ENCODE measurements around the gene PRPF4. TPM values are rescaled to one million over a fixed set of nuclear protein-coding genes. Genes with fewer than 3 reads are reported as not detected.

PRPF4 gene
- total RNA-seq, 2 donors from 2014 or later, result 5.6 to 10.1 TPM

DNA sequence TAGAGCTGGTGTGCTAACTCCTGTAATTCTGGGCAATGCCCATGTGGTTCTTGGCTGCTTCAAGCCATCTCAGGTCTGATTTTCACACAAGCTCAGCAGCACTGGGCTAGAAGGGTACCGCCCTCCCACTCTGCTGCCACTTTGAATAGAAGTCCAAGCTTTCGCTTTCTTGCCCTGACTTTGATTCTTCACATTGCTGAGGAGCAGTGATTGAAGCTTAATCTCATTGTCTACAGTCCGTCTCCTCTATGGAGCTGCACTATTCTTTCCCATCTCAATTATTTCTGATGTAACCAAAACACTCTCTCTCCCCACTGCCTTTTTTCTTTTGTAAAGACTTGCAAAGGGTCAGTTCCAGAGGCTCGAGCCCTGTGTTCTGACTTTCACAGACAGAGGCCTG lies 40.6 kb downstream of the PRPF4 start:
- intact Hi-C loops (cut with DNase I), result no loop called here
- no peak for ATAC-seq

DNA sequence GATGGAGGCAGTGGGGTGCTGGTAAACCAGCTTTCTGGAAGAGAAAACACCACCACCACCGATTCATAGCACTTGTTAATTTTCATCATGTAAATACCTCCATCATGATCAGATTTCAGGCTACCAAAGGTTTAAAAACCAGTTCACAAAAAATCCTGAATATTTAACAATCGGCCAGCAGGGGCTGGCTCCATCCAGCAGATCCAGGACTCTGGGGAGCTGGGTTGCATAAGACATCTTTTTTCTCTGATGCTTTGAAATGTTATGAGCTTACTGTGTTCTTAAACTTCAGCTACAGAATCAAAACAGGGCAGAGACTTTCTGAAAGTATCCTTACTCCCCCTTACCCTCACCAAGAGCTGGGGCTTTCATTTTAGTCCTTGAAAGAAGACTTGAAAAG lies 42.3 kb downstream of the PRPF4 start:
- ATAC-seq (no peak), DNase-seq (no peak)
- H3K4me1 ChIP-seq, result no peaks in the 10 kb centered on the region
- H3K9me3 ChIP-seq, result no peaks in the 10 kb centered on the region
- H3K27me3 ChIP-seq, result no peaks in the 10 kb centered on the region
- TF ChIP-seq, protein P1, sequence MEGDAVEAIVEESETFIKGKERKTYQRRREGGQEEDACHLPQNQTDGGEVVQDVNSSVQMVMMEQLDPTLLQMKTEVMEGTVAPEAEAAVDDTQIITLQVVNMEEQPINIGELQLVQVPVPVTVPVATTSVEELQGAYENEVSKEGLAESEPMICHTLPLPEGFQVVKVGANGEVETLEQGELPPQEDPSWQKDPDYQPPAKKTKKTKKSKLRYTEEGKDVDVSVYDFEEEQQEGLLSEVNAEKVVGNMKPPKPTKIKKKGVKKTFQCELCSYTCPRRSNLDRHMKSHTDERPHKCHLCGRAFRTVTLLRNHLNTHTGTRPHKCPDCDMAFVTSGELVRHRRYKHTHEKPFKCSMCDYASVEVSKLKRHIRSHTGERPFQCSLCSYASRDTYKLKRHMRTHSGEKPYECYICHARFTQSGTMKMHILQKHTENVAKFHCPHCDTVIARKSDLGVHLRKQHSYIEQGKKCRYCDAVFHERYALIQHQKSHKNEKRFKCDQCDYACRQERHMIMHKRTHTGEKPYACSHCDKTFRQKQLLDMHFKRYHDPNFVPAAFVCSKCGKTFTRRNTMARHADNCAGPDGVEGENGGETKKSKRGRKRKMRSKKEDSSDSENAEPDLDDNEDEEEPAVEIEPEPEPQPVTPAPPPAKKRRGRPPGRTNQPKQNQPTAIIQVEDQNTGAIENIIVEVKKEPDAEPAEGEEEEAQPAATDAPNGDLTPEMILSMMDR (IDR thresholded peaks at IDR 0.05), result peak in 3 of 7 experiments; percentile 12 to 21 (median 12)
- TF ChIP-seq POLR2A (IDR thresholded peaks at IDR 0.05), result no peak
- no peak overlapping the region for H3K27ac ChIP-seq
- no peak overlapping the region for H3K4me3 ChIP-seq
- 69 to 77% methylated on average over 2 of the region's 2 CpGs for WGBS, 2 donors
- intact Hi-C loops (cut with DNase I), result no loop called here
- peaks cover 0 to 1% of the 10 kb centered on the region in 2 donors for H3K36me3 ChIP-seq (replicated peaks in 1 of 2; ENCODE audit: insufficient read depth in 1 of 2, low read depth in 2 of 2)

More for the DNA sequence above, 40.6 kb downstream of the PRPF4 start:
- Histone ChIP-seq H3K4me3 (no peak overlapping the region), H3K27ac (no peak overlapping the region), H3K36me3 (replicated peaks in 1 of 2; ENCODE audit: insufficient read depth in 1 of 2, low read depth in 2 of 2) (peaks cover 0 to 1% of the 10 kb centered on the region in 2 donors), H3K9me3 (no peaks in the 10 kb centered on the region), H3K27me3 (no peaks in the 10 kb centered on the region), H3K4me1 (no peaks in the 10 kb centered on the region)
- 82 to 89% methylated on average over 4 of the region's 4 CpGs for WGBS, 2 donors
- no peak for DNase-seq
- no peak for TF ChIP-seq POLR2A (IDR thresholded peaks at IDR 0.05)
- TF ChIP-seq, protein P1 (IDR thresholded peaks at IDR 0.05), result no peak

DNA sequence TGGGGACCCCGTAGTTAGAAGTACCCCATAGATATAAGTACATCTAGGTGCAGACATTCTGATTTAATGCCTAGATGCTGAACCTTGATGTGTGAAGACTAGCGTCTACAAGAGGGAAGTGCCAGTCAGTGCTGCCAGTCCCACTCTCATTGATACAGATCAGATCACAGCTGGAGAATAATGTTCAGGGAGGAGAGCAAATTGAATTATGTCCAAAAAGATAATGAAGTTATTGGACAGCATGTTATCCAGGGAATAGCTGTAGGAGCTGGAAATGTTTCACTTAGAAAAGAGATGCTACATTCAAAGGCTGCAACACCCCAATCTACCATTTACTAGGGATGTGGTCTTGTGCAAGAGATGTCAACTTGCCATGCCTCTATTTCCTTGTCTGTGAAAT lies 43.6 kb downstream of the PRPF4 start:
- WGBS, 2 donors, result 87 to 94% methylated on average over 1 to 2 of the region's 2 CpGs
- no peak for TF ChIP-seq POLR2A (IDR thresholded peaks at IDR 0.05)
- TF ChIP-seq, protein P1 (IDR thresholded peaks at IDR 0.05), result no peak
- H3K27ac ChIP-seq, result no peak overlapping the region
- no peak for ATAC-seq
- intact Hi-C loops (cut with DNase I), result no loop called here
- no peak overlapping the region for H3K4me3 ChIP-seq
- H3K27me3 ChIP-seq, result no peaks in the 10 kb centered on the region
- H3K9me3 ChIP-seq, result no peaks in the 10 kb centered on the region
- DNase-seq, result no peak
- peaks cover 0 to 1% of the 10 kb centered on the region in 2 donors for H3K36me3 ChIP-seq (replicated peaks in 1 of 2; ENCODE audit: insufficient read depth in 1 of 2, low read depth in 2 of 2)
- no peaks in the 10 kb centered on the region for H3K4me1 ChIP-seq

DNA sequence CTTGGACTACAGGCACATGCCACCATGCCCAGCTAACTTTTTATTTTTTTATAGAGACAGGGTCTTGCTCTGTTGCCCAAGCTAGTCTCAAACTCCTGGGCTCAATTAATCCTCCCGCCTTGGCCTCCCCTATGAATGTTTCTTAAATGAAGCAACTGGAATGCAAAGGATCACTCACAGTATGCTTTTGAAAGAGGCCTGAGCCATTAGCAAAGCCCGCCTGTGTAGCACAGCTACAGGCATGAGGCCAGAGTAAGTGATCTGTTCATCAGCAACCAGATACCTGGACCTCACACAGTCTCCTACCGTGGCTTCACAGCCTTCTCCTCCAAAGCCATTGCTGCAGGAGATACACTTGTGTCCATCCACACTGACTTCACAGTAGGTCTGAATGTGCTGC lies 44.6 kb downstream of the PRPF4 start:
- ATAC-seq, result no peak

DNA sequence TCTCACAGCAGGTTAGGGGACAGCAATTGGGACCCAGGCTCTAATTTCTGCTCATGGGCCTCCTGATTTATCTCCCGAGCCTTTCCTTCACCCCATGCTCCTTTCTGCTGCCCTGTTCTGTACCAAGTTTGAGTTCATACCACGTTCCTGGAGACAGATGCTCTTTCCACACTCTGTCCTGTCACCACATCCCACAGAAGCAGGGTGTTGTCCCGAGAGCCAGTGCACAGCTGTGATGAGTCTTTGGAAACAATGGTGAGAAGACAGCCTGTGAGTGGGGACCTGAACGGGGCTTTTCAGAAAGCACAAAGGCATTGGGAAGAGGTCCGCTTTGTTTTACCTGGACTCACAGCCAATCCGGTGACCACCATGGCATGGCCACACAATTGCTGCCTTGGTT lies 47.2 kb downstream of the PRPF4 start:
- WGBS, 2 donors, result 73 to 80% methylated on average over 6 of the region's 6 CpGs
- TF ChIP-seq, protein P1 (IDR thresholded peaks at IDR 0.05), result no peak
- no peak for TF ChIP-seq POLR2A (IDR thresholded peaks at IDR 0.05)

More for the DNA sequence above, 44.6 kb downstream of the PRPF4 start:
- no peak for DNase-seq
- peaks cover 0 to 1% of the 10 kb centered on the region in 2 donors for H3K36me3 ChIP-seq (replicated peaks in 1 of 2; ENCODE audit: insufficient read depth in 1 of 2, low read depth in 2 of 2)
- H3K4me3 ChIP-seq, result no peak overlapping the region
- no peak overlapping the region for H3K27ac ChIP-seq
- H3K9me3 ChIP-seq, result no peaks in the 10 kb centered on the region
- TF ChIP-seq, protein P1 (IDR thresholded peaks at IDR 0.05), result no peak
- no peak for TF ChIP-seq POLR2A (IDR thresholded peaks at IDR 0.05)
- WGBS, 2 donors, result 87 to 95% methylated on average over 3 of the region's 3 CpGs
- no peaks in the 10 kb centered on the region for H3K27me3 ChIP-seq
- no peaks in the 10 kb centered on the region for H3K4me1 ChIP-seq
- intact Hi-C loops (cut with DNase I), result no loop called here

More for the DNA sequence above, 47.2 kb downstream of the PRPF4 start:
- H3K27me3 ChIP-seq, result no peaks in the 10 kb centered on the region
- no peak overlapping the region for H3K27ac ChIP-seq
- H3K36me3 ChIP-seq (replicated peaks in 1 of 2; ENCODE audit: insufficient read depth in 1 of 2, low read depth in 2 of 2), result peaks cover 0 to 1% of the 10 kb centered on the region in 2 donors
- no peak overlapping the region for H3K4me3 ChIP-seq
- no peaks in the 10 kb centered on the region for H3K4me1 ChIP-seq
- no peaks in the 10 kb centered on the region for H3K9me3 ChIP-seq
- intact Hi-C loops (cut with DNase I), result no loop called here
- DNase-seq (no peak), ATAC-seq (no peak)
